Esophagus muscularis mucosa (tissue), 4 donors: ENCODE results near the gene WRNIP1.

Experiments used
- CTCF ChIP-seq, 3 experiments: fragments of 200-600 bp in 2 of 3; fragments of 450-650 bp in 1 of 3; sonication (generic) in 2 of 3; IDR thresholded peaks; one replicate each; pipeline ENCODE4 v1.5.1; 2017 to 2019; ENCODE audit warnings: antibody characterized with exemption in 3 of 3, mild to moderate bottlenecking in 2 of 3, moderate library complexity in 1 of 3
- EP300 ChIP-seq: sonication (generic); formaldehyde crosslinking; IDR thresholded peaks from one replicate; pipeline ENCODE4 v1.6.1; 2017; ENCODE audit warnings: antibody characterized with exemption
- POLR2A ChIP-seq: fragments of 450-650 bp; IDR thresholded peaks from one replicate; pipeline ENCODE4 v1.6.1; 2017; ENCODE audit warnings: antibody characterized with exemption, moderate library complexity, mild to moderate bottlenecking, low read depth
- POLR2AphosphoS5 ChIP-seq, 2 donors: sonication (generic); formaldehyde crosslinking; IDR thresholded peaks; one replicate each; pipeline ENCODE4 v1.6.1; 2017; ENCODE audit warnings: antibody characterized with exemption in 2 of 2

GRCh38 chr6:2820415-2820814, 55.2 kb downstream of the WRNIP1 start:
- TF ChIP-seq CTCF (IDR thresholded peaks at IDR 0.05) (no peak), POLR2A (no peak), POLR2AphosphoS5 (IDR thresholded peaks at IDR 0.05) (no peak), EP300 (no peak)
